PC-9 (cell line): ENCODE measurements around the gene ELP4. TPM values are rescaled to one million over a fixed set of nuclear protein-coding genes. Genes with fewer than 3 reads are reported as not detected.

Experiments used
- BruUV-seq: library from RNA; stranded (reverse); fragments of 400-500 nt; replicated peaks from 2 replicates; lab custom pipeline; 2021; lab: Mats Ljungman, UMichigan
- CTCF ChIA-PET: fragments of 300-600 bp; sonication (Branson Sonifier 250); formaldehyde crosslinking; loops from one replicate; lab custom pipeline; 2022; ENCODE audit warnings: antibody characterized with exemption; lab: Charles Lee
- POLR2A ChIA-PET: fragments of 300-600 bp; sonication (Branson Sonifier 250); formaldehyde crosslinking; loops from one replicate; lab custom pipeline; 2022; ENCODE audit warnings: antibody characterized with exemption; ENCODE audit not compliant: unreplicated experiment; lab: Charles Lee
- DNase-seq, 2 experiments: peaks; one replicate each; pipeline versions ENCODE4 v3.0.0 to v3.0.0-alpha.2; 2015 to 2022; ENCODE audit warnings: mixed read lengths in 1 of 2
- H2AFZ ChIP-seq: fragments of 200-600 bp; sonication (generic); 2 replicates; pipeline ENCODE4 v1.8.1; 2017; ENCODE audit warnings: antibody characterized with exemption
- H3F3A ChIP-seq: fragments of 200-600 bp; sonication (generic); 2 replicates; pipeline ENCODE4 v1.8.1; 2017; ENCODE audit warnings: antibody characterized with exemption, mild to moderate bottlenecking, low read depth; ENCODE audit not compliant: insufficient read depth
- H3K27ac ChIP-seq: fragments of 200-600 bp; sonication (generic); 2 replicates; pipeline ENCODE4 v1.6.1; 2016; ENCODE audit warnings: mixed run types
- H3K27me3 ChIP-seq: fragments of 200-600 bp; sonication (generic); 2 replicates; pipeline ENCODE4 v1.6.1; 2016; ENCODE audit warnings: low read depth, mixed run types; ENCODE audit not compliant: insufficient read depth
- H3K36me3 ChIP-seq: fragments of 200-600 bp; sonication (generic); 2 replicates; pipeline ENCODE4 v1.6.1; 2016; ENCODE audit warnings: low read depth, mixed run types
- H3K4me1 ChIP-seq: fragments of 200-600 bp; sonication (generic); replicated peaks from 2 replicates; pipeline ENCODE4 v1.6.1; 2016; ENCODE audit warnings: mixed run types; ENCODE audit not compliant: insufficient read depth
- H3K4me2 ChIP-seq: fragments of 200-600 bp; sonication (generic); 2 replicates; pipeline ENCODE4 v1.6.1; 2017; ENCODE audit warnings: mixed run types
- H3K4me3 ChIP-seq: fragments of 200-600 bp; sonication (generic); 2 replicates; pipeline ENCODE4 v1.6.1; 2016; ENCODE audit warnings: mixed run types
- H3K79me2 ChIP-seq: fragments of 200-600 bp; sonication (generic); 2 replicates; pipeline ENCODE4 v1.6.1; 2017; ENCODE audit warnings: low read depth, mixed run types
- H3K9me2 ChIP-seq: fragments of 200-600 bp; sonication (generic); 2 replicates; pipeline ENCODE4 v1.8.1; 2017; ENCODE audit warnings: mild to moderate bottlenecking; ENCODE audit not compliant: insufficient read depth
- H3K9me3 ChIP-seq: fragments of 200-600 bp; sonication (generic); 2 replicates; pipeline ENCODE4 v1.8.1; 2016; ENCODE audit warnings: low read depth; ENCODE audit not compliant: insufficient read depth
- H4K20me1 ChIP-seq: fragments of 200-600 bp; sonication (generic); 2 replicates; pipeline ENCODE4 v1.8.1; 2017; ENCODE audit not compliant: insufficient read depth
- EZH2 ChIP-seq: fragments of 200-600 bp; sonication (generic); IDR thresholded peaks from 2 replicates; pipeline ENCODE4 v1.8.0; 2017; ENCODE audit warnings: antibody characterized with exemption, low read depth
- intact Hi-C: fragments of 100-400 bp; cut with micrococcal nuclease; formaldehyde crosslinking; loops from one replicate; pipeline ENCODE4 v1.10.0; 2022; ENCODE audit not compliant: unreplicated experiment
- total RNA-seq: library from RNA; stranded (reverse); gene quantifications from 2 replicates; pipeline ENCODE4 v1.2.3, GENCODE V29; 2021
- TF ChIP-seq, protein P1 (sequence below): fragments of 200-600 bp; sonication (generic); conservative IDR thresholded peaks from 2 replicates; pipeline ENCODE4 v1.6.1; 2017; ENCODE audit warnings: mixed run types, antibody characterized with exemption, mild to moderate bottlenecking, moderate library complexity

ELP4 gene
- total RNA-seq, 1 experiment from 2014 or later = 20.5 TPM

DNA sequence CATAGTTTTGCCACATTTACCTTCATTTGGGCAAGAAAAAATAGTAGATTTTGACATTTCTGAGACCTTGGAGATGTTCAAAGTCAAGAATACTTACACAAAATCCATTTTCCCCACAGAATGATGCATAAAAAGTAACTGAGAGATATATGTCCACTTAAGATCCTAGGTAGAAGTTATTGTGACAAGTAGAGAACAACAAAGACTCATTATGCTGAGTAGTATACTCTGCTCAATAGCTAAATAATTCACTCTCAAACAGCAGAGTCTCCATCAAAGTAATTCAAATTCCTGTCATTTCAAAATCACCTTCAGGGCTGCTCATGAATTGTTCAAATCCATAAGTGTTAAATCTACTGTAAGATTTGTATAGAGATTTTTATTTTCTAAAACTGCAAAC, 35.5 kb upstream of the ELP4 start:
- Histone ChIP-seq H3K4me2 (no peak overlapping the region), H3K4me3 (no peak overlapping the region), H3F3A (no peaks in the 10 kb centered on the region), H3K79me2 (no peaks in the 10 kb centered on the region), H3K36me3 (0 out of 2 replicates have a peak, but pooled peaks cover 5% of the 10 kb centered on the region), H3K4me1 (no peaks in the 10 kb centered on the region), H3K9me3 (no peaks in the 10 kb centered on the region), H3K9me2 (no peaks in the 10 kb centered on the region), H2AFZ (no peak overlapping the region), H4K20me1 (no peaks in the 10 kb centered on the region), H3K27ac (no peak overlapping the region), H3K27me3 (no peaks in the 10 kb centered on the region)
- no peak for DNase-seq
- ChIA-PET CTCF (no interaction called here), POLR2A (no interaction called here)
- intact Hi-C loops = no loop called here
- no TSS peak for BruUV-seq
- TF ChIP-seq, protein P1, sequence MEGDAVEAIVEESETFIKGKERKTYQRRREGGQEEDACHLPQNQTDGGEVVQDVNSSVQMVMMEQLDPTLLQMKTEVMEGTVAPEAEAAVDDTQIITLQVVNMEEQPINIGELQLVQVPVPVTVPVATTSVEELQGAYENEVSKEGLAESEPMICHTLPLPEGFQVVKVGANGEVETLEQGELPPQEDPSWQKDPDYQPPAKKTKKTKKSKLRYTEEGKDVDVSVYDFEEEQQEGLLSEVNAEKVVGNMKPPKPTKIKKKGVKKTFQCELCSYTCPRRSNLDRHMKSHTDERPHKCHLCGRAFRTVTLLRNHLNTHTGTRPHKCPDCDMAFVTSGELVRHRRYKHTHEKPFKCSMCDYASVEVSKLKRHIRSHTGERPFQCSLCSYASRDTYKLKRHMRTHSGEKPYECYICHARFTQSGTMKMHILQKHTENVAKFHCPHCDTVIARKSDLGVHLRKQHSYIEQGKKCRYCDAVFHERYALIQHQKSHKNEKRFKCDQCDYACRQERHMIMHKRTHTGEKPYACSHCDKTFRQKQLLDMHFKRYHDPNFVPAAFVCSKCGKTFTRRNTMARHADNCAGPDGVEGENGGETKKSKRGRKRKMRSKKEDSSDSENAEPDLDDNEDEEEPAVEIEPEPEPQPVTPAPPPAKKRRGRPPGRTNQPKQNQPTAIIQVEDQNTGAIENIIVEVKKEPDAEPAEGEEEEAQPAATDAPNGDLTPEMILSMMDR = no peak
- no peak for TF ChIP-seq EZH2

DNA sequence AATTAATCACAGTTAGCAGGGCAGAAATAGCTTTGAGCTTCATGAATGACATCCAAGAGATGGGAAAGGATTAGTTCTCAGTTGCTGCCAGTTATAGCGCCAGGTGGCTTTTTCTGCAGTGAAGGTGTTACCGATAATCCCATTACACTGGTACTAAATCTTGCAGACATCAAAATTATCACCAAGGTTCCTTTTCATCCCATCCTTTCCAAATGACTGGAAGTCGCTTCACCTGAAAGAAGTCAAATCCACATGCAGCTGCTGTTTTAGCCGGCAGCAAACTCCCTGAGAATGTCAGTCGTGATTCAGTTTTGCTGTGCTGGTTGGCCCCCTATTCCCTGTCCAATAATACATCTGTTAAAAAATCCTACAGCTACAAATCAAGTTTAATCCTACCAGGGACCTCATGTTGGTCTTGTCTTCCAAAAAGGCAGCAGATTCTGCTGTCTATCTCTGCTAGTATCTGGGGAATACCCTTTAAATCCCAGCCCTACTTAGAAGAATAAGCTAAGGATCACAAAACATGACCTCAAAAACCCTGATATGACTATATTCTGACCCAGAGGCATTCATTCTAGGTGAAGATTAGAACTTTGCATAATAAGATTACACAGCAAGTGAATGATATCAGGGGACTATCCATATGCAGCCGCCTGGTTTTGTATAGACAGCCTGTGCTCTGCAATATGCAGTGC, 31.9 kb upstream of the ELP4 start:
- Histone ChIP-seq H3K27ac (no peak overlapping the region), H3K4me2 (no peak overlapping the region), H4K20me1 (peaks cover 13% of the 10 kb centered on the region), H3K36me3 (0 out of 2 replicates have a peak, but pooled peaks cover 5% of the 10 kb centered on the region), H3K9me2 (no peaks in the 10 kb centered on the region), H3K27me3 (no peaks in the 10 kb centered on the region), H2AFZ (no peak overlapping the region), H3K9me3 (no peaks in the 10 kb centered on the region), H3K79me2 (peaks cover 15% of the 10 kb centered on the region), H3F3A (no peaks in the 10 kb centered on the region; the same call in 1 of the 2 replicates), H3K4me1 (no peaks in the 10 kb centered on the region), H3K4me3 (no peak overlapping the region)
- POLR2A ChIA-PET = no interaction called here
- BruUV-seq = no TSS peak
- CTCF ChIA-PET = interaction anchor here (0.6 kb wide), 1 partner anchor 1449 kb away, joined by 3 read pairs; no protein-coding TSS in a partner anchor
- DNase-seq = no peak
- intact Hi-C loops = no loop called here
- TF ChIP-seq, protein P1 = no peak
- no peak for TF ChIP-seq EZH2

- H3K9me2 ChIP-seq = no peaks in the 10 kb centered on the region
- H3K79me2 ChIP-seq = peaks cover 15% of the 10 kb centered on the region
- BruUV-seq = no TSS peak
- no peaks in the 10 kb centered on the region; the same call in 1 of the 2 replicates for H3F3A ChIP-seq
- no peak for TF ChIP-seq EZH2
- TF ChIP-seq, protein P1 = no peak
- CTCF ChIA-PET = interaction anchor here (0.5 kb wide), 1 partner anchor 204 kb away, joined by 7 read pairs; no protein-coding TSS in a partner anchor
- H4K20me1 ChIP-seq = peaks cover 14% of the 10 kb centered on the region
- no peak overlapping the region for H2AFZ ChIP-seq
- H3K4me3 ChIP-seq = no peak overlapping the region
- DNase-seq = no peak
- H3K27ac ChIP-seq = no peak overlapping the region
- POLR2A ChIA-PET = interaction anchor here (0.6 kb wide), 1 partner anchor 569 kb away, joined by 4 read pairs; no protein-coding TSS in a partner anchor
- H3K4me1 ChIP-seq = no peaks in the 10 kb centered on the region
- H3K36me3 ChIP-seq = 0 out of 2 replicates have a peak, but pooled peaks cover 5% of the 10 kb centered on the region
- intact Hi-C loops = no loop called here
- no peaks in the 10 kb centered on the region for H3K27me3 ChIP-seq
- H3K4me2 ChIP-seq = no peak overlapping the region
- H3K9me3 ChIP-seq = no peaks in the 10 kb centered on the region
Measured at GRCh38 chr11:31478223-31478590, 31.4 kb upstream of the ELP4 start.
